Dendritic cell treated with granulocyte-macrophage colony-stimulating factor and Interleukin-4, amounts not matched to agents 40 ng/mL and 50 ng/mL, for 4 days (primary cell): Measurements from ENCODE around the gene CLDND2.
A peak's percentile ranks its signal among the peaks of the same experiment; 100 is the strongest.

ENCODE experiments used
- H3K27ac Mint-ChIP-seq: one replicate; pipeline ENCODE4 v1.8.0; 2022; ENCODE audit warnings: mild to moderate bottlenecking, mixed read lengths
- H3K27me3 Mint-ChIP-seq: one replicate; pipeline ENCODE4 v1.8.0; 2022; ENCODE audit warnings: mild to moderate bottlenecking, mixed read lengths
- H3K36me3 Mint-ChIP-seq: one replicate; pipeline ENCODE4 v1.8.0; 2022; ENCODE audit warnings: low read depth, mixed read lengths
- H3K4me1 Mint-ChIP-seq: one replicate; pipeline ENCODE4 v1.8.0; 2022; ENCODE audit warnings: low read depth, mixed read lengths
- H3K4me3 Mint-ChIP-seq: one replicate; pipeline ENCODE4 v1.8.0; 2022; ENCODE audit warnings: mild to moderate bottlenecking, moderate library complexity, mixed read lengths
- H3K9me3 Mint-ChIP-seq: one replicate; pipeline ENCODE4 v1.8.0; 2022; ENCODE audit warnings: mixed read lengths
- intact Hi-C: fragments of 100-400 bp; cut with micrococcal nuclease; formaldehyde crosslinking; loops from one replicate; pipeline ENCODE4 v1.15.0; 2022

The CLDND2 gene

DNA sequence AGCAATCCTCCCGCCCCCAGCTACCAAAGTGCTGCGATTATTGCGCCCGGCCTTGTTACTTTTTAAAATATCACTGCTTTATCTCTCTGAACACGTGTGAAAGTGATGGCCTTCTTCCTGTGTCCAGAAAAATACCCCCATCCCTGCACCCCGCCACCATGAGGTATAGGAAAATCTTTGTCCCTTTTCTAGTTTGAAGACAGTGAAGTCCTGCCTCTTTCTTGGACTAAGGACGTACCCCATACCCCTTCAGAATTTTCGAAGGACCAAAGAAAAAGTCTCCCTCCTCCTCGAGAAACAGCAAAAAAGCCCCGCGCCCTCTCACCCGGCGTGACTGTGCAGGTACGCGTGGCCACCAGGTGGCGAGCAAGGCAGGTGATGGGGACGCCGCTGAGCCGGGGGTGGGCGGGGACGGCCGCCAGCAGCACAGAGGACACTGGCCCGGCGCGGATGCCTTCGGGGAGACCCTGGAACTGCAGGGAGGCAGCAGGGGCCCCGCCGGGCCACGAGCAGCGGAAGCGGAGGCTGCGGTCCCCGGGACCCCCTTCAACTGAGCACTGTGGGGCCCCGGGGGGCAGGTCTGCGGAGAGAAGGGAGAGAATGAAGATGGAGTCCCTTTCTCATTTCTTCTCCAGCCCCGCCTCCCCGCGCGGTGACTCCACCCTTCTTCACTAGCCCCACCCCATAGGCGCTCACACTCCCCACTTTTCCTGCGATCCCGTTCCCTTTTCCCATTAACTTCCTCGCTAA is 30.1 kb downstream of the CLDND2 start:
- peaks cover 4% of the 10 kb centered on the region for H3K9me3 Mint-ChIP-seq
- intact Hi-C loops: loop anchor here (1.0 to 5.0 kb wide), 3 partner anchors 29 to 99 kb away; no protein-coding TSS in a partner anchor
- H3K4me1 Mint-ChIP-seq: peaks cover 38% of the 10 kb centered on the region
- peak overlapping the region; percentile 89 for H3K4me3 Mint-ChIP-seq
- H3K36me3 Mint-ChIP-seq: no peaks in the 10 kb centered on the region
- peak overlapping the region; percentile 88 for H3K27ac Mint-ChIP-seq
- peaks cover 29% of the 10 kb centered on the region for H3K27me3 Mint-ChIP-seq

DNA sequence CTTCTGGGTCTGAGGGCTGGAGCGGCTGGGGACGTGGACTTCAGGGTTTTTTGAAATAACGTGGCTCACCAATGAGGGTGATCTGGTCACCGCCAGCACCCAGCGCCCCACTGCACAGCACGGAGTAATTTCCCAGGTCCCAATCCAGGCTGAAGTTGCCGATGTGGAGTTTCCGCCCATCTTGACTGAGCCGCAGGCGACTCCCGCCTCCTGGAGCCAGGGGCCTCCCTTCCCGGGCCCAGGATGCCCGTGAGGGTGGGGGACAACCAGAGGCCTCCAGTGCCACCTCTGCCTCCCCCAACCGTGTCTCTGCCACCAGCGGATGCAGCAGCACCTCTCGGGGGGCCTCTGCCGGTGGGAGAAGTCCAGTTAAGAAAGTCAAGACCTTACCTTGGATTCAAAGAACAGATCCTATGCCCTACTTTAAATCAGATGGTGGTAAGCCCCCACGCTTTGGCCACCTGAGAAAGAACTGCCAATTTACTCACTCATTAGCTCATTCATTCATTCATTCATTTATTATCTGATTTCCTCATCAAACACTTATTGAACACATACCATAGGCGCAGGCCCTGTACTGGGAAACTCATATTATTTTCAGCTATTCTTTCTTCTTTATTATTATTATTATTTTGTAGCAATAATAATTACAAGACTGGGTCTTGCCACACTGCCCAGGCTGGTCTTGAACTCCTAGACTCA is 30.8 kb downstream of the CLDND2 start:
- peaks cover 28% of the 10 kb centered on the region for H3K27me3 Mint-ChIP-seq
- no peak overlapping the region for H3K27ac Mint-ChIP-seq
- intact Hi-C loops: loop anchor here (2.0 to 5.0 kb wide), 2 partner anchors 57 to 99 kb away; no protein-coding TSS in a partner anchor
- H3K9me3 Mint-ChIP-seq: peaks cover 6% of the 10 kb centered on the region
- no peak overlapping the region for H3K4me3 Mint-ChIP-seq
- peaks cover 38% of the 10 kb centered on the region for H3K4me1 Mint-ChIP-seq
- no peaks in the 10 kb centered on the region for H3K36me3 Mint-ChIP-seq

DNA sequence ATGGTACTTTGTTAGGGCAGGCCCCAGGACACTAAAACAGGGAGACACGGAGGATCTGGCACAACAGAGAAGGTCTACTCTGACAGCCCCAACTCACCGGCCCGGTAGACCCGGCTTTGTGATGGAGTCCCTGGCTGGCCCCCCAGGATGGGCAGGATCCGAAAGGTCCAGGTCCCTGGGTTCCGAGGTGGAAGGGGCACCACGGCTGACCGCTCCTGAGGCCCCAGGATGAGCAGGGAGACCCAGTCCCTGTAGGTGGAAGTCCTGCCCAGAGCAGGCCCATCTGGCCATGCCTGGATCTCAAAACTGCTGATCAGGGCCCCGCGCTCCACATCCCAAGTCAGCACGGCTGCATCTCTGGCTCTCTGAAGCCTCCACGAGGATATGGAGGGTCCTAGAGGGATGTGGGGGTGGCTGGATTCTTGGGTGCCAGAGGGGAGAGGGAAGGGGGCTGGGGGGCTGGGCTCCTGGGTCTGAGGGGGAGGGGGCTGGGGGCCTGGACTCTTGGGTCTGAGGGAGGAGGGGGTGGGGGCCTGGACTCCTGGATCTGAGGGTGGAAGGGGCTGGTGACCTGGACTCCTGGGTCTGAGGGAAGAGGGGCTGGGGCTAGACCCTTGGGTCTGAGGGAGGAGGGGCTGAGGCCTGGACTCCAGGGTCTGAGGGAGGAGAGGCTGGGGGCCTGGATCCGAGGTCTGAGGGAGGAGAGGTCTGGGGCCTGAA is 31.5 kb downstream of the CLDND2 start:
- Mint-ChIP-seq H3K27ac (no peak overlapping the region), H3K36me3 (no peaks in the 10 kb centered on the region), H3K4me3 (no peak overlapping the region), H3K27me3 (peaks cover 21% of the 10 kb centered on the region), H3K4me1 (peaks cover 31% of the 10 kb centered on the region), H3K9me3 (peaks cover 6% of the 10 kb centered on the region)
- intact Hi-C loops: loop anchor here (5.0 kb wide), 1 partner anchor 100 kb away; no protein-coding TSS in a partner anchor

DNA sequence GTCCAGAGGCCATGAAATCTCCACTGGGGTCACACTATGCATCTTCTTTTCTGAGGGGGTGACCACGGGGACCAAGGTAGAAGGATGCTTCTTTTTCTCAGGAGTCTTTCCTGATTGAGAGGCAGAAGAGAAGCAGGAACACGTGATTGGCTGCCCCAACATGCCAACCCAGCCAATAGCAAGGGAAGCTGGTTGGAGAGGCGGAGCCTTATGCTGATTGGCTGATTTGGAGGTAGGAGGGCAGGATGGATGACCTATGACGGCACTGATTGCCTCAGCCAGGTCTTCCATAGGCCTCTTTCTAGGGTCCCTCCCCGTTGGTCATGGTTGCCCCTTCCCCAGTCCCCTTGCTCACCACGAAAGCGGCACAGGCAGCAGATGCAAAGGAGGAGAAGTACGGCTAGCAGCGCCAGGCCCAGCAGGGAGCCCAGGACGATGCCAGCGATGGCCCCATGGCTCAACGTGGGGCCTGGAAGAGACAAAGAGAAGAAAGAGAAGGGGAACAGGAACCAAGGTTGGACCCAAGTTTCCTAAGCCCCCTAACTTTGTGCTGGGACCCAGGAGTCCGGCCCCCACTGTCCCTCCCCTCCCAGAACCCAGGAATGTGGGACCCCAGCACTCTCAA is 34.9 kb downstream of the CLDND2 start:
- Mint-ChIP-seq H3K4me1 (peaks cover 10% of the 10 kb centered on the region), H3K4me3 (no peak overlapping the region), H3K36me3 (no peaks in the 10 kb centered on the region), H3K27me3 (peaks cover 13% of the 10 kb centered on the region), H3K27ac (no peak overlapping the region), H3K9me3 (peaks cover 6% of the 10 kb centered on the region)
- intact Hi-C loops: no loop called here

DNA sequence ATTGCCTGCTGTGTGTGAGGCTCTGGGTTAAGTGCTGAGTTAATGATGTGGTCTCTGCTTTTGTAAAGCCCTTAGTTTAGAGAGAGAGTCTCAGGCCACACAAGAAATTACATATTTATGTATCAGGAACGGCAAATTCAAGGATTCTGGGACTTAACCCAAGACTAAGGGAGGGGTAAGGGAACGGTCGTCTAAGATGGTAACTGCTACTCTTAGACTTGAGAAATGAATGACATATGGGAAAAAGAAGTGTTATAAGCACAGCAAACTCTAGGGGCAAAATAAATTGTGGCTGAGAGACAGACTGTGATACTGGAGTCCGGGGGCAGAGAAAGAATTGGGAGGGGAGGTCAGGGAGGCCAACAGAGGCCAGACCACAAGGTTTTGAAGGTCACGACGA is 37.1 kb downstream of the CLDND2 start:
- H3K27ac Mint-ChIP-seq: no peak overlapping the region
- H3K4me3 Mint-ChIP-seq: no peak overlapping the region
- intact Hi-C loops: no loop called here
- H3K4me1 Mint-ChIP-seq: peaks cover 22% of the 10 kb centered on the region
- H3K27me3 Mint-ChIP-seq: peaks cover 29% of the 10 kb centered on the region
- H3K36me3 Mint-ChIP-seq: no peaks in the 10 kb centered on the region
- H3K9me3 Mint-ChIP-seq: peaks cover 6% of the 10 kb centered on the region

DNA sequence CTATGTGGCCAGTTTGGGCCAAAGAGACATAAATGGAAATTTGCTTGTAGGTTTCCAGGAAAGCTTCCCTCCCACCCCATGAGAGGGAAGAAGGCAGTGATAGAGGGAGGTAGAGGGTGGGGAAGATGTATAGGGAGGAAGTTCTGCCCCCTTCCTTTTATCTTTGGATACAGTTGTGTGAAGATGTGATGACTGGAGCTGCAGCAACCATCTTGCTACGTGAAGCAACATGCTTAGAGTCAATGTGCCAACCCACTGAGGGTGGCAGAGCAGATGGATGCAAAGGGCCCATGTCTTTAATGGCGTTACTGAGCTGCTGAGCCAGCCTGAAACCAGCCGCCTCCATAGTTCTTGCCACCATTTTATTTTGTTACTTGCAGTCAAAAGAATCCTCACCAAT is 37.6 kb downstream of the CLDND2 start:
- no peak overlapping the region for H3K27ac Mint-ChIP-seq
- H3K36me3 Mint-ChIP-seq: no peaks in the 10 kb centered on the region
- H3K4me3 Mint-ChIP-seq: no peak overlapping the region
- H3K9me3 Mint-ChIP-seq: peaks cover 6% of the 10 kb centered on the region
- intact Hi-C loops: no loop called here
- peaks cover 32% of the 10 kb centered on the region for H3K27me3 Mint-ChIP-seq
- peaks cover 24% of the 10 kb centered on the region for H3K4me1 Mint-ChIP-seq

DNA sequence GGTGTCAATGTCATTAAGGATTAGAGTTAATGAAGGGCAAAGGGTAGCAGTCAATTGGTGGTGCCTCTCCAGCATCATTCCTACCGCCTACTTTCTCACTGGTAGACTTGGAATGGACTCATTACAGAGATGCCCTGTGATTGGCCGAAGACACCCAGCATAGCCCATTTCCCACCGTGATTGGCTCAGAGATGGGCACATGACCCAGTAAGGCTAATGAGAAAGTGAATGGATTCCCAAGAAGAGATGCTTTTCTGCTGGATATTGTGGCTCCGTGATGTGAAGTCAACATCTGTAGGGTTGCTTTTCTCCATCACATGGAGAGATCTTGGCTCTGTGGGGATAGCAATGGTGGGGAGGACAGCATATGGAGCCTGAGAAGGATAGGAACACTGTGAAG is 38.4 kb downstream of the CLDND2 start:
- H3K36me3 Mint-ChIP-seq: no peaks in the 10 kb centered on the region
- intact Hi-C loops: no loop called here
- H3K27me3 Mint-ChIP-seq: peaks cover 40% of the 10 kb centered on the region
- H3K4me1 Mint-ChIP-seq: peaks cover 29% of the 10 kb centered on the region
- peaks cover 6% of the 10 kb centered on the region for H3K9me3 Mint-ChIP-seq
- no peak overlapping the region for H3K4me3 Mint-ChIP-seq
- no peak overlapping the region for H3K27ac Mint-ChIP-seq

DNA sequence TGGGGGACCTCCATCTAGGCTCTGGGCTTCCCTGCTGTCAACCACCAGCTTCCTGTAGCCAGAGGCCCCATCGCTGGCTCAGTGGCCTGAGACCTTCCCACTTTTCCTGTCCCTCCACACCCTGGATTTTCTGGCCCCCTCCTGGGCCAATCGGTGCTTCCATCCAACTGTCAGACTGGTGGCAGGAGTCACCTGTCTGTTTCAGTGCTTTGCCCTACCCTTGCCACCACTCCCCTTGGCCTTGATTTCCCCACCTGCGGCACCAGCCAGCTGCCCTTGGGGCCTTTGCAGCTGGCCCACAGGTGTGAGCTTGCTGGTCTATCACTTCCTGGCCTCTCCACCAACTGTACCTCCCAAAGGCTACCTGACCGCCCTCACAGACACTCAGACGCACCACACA is 39.4 kb downstream of the CLDND2 start:
- H3K4me3 Mint-ChIP-seq: no peak overlapping the region
- intact Hi-C loops: no loop called here
- H3K9me3 Mint-ChIP-seq: peaks cover 6% of the 10 kb centered on the region
- H3K27ac Mint-ChIP-seq: no peak overlapping the region
- peaks cover 44% of the 10 kb centered on the region for H3K27me3 Mint-ChIP-seq
- no peaks in the 10 kb centered on the region for H3K36me3 Mint-ChIP-seq
- H3K4me1 Mint-ChIP-seq: peaks cover 22% of the 10 kb centered on the region

DNA sequence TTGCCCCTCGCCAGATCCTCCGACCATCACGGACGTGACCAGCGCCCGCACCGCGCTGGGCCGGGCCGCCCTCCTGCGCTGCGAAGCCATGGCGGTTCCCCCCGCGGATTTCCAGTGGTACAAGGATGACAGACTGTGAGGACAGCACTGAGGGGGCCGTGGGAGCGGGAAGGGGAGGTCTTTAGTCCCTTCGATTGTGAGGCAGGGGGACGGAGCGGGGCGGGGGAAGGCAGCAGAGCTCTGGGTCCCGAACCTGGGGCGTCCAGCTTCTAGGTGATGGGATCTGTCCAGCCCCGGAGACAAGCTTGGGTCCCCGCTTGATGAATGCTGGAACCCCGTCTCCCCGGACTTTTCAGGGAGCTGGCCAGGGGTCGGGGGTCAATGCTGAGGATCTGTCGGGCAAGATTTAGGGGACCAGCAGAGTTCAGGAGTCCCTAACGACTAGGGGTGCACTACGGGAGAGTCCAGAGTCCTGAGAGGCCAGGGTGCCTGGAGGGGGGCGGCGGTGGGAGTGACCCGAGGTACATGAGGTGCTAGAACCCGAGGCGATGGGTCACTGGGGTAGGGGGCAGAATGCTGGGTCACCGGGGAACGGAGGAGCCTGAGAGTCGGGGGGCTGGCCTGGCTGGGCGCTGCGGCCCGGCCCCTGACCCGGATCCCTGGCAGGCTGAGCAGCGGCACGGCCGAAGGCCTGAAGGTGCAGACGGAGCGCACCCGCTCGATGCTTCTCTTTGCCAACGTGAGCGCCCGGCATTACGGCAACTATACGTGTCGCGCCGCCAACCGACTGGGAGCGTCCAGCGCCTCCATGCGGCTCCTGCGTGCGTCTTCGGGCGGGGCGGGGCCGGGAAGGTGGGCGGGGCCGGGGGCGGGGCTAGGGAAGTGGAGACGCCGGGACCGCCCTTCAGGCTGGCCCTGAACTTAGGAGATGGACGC is 41.5 kb downstream of the CLDND2 start:
- intact Hi-C loops: no loop called here
- Mint-ChIP-seq H3K27ac (no peak overlapping the region), H3K4me3 (peak overlapping the region; percentile 66), H3K27me3 (peaks cover 65% of the 10 kb centered on the region), H3K36me3 (no peaks in the 10 kb centered on the region), H3K9me3 (no peaks in the 10 kb centered on the region), H3K4me1 (peaks cover 22% of the 10 kb centered on the region)

DNA sequence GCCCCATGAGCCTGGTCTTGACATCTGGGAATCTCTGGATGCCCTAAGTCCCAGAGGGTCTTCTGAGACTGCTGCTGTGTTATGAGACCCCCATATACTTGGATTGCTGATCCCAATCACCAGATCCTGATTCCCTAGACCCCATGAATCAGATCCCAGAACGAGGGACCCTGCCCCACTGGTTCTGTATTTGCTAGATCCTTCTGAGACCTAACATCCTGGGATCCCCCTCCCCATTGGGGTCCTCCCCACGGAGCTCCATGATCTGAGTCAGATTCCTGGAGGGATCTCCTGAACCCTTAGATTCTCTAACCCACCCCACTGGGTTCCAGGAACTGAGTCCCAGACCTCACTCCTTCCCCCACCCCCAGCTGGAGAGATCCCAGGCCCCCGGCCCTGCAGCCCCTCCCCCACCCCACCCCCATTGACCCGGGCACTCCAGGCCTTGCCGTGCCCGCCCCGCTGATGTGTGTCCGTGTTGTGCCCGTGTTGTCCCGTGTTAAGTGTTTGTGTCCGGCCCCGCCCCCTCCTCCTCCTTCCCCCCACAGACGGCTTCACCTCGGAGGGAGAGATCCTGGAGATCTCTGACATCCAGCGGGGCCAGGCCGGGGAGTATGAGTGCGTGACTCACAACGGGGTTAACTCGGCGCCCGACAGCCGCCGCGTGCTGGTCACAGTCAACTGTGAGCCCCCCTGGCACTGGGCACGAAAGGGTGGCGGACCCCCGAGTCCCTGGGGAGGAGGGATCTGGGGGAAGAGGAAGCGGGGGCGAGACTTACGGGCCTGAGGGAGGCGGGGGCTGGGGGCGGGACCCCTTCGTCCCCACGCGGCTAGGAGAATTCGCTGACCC is 42.4 kb downstream of the CLDND2 start:
- H3K36me3 Mint-ChIP-seq: no peaks in the 10 kb centered on the region
- H3K9me3 Mint-ChIP-seq: no peaks in the 10 kb centered on the region
- H3K27me3 Mint-ChIP-seq: peaks cover 70% of the 10 kb centered on the region
- H3K27ac Mint-ChIP-seq: no peak overlapping the region
- peaks cover 22% of the 10 kb centered on the region for H3K4me1 Mint-ChIP-seq
- intact Hi-C loops: no loop called here
- no peak overlapping the region for H3K4me3 Mint-ChIP-seq

DNA sequence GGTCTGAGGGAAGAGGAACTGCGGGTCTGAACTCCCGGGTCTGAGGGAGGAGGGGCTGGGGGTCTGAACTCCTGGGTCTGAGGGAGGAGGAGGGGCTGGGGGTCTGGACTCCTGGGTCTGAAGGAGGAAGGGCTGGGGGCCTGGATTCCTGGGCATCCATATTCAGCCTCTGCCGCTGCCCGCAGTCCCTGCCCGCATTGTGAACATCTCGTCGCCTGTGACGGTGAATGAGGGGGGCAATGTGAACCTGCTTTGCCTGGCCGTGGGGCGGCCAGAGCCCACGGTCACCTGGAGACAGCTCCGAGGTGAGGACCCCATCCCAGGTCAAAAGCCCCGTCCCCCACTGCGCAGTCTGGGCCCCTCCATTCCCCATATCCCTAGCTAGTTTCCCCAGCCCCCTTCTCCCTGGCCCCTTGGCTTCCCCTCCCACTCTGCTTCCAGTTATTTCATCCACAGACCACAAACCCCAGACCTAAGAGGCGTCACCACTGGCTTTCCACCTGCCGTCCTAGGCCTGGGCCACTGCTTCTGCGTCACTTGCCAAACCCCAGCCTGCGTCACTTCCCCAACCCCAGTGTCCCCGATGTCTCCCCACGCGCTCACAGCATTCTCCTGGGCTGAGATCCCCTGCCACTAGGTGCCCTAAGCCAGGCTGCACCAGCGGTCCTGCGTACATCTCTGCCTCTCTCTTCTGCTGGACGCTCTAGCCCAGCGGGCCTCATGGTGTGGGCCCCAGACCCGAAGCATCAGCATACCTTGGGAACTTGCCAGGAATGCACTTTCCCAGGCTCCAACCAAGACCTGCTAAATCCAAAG is 43.4 kb downstream of the CLDND2 start:
- Mint-ChIP-seq H3K9me3 (no peaks in the 10 kb centered on the region), H3K4me3 (no peak overlapping the region), H3K27me3 (peaks cover 71% of the 10 kb centered on the region), H3K36me3 (no peaks in the 10 kb centered on the region), H3K4me1 (peaks cover 22% of the 10 kb centered on the region), H3K27ac (no peak overlapping the region)
- intact Hi-C loops: no loop called here

DNA sequence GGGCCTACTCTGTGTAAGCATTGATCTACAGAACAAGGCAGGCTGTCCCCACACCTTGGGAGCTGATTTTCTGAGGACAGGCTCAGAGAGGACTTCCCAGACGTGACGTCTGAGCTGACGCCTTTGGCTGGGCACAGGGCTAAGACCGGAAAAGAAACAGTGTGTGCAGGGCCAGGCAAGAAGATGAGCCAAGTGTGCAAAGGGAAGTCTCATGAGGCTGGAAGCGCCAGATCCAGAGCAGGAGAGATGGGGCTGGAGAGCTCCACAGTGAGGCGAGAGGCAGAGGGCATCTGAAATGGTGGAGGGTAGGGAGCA is 44.7 kb downstream of the CLDND2 start:
- H3K4me1 Mint-ChIP-seq: peaks cover 22% of the 10 kb centered on the region
- intact Hi-C loops: no loop called here
- H3K27ac Mint-ChIP-seq: no peak overlapping the region
- no peaks in the 10 kb centered on the region for H3K36me3 Mint-ChIP-seq
- H3K4me3 Mint-ChIP-seq: no peak overlapping the region
- H3K9me3 Mint-ChIP-seq: no peaks in the 10 kb centered on the region
- peaks cover 66% of the 10 kb centered on the region for H3K27me3 Mint-ChIP-seq
